HG03280 (cell line): Measurements from ENCODE around the gene CDC42BPA.
"Not testable (repeated sequence)": the region's sequence is repeated elsewhere in the genome, so short reads cannot be mapped to it uniquely, and the experiment has no call there.

Experiments
- ATAC-seq: cut with Tn5 transposase; IDR thresholded peaks from one replicate; pipeline ENCODE4 v1.9.1; 2021; ENCODE audit warnings: mild to moderate bottlenecking, moderate library complexity; ENCODE audit not compliant: unreplicated experiment

The CDC42BPA gene

DNA sequence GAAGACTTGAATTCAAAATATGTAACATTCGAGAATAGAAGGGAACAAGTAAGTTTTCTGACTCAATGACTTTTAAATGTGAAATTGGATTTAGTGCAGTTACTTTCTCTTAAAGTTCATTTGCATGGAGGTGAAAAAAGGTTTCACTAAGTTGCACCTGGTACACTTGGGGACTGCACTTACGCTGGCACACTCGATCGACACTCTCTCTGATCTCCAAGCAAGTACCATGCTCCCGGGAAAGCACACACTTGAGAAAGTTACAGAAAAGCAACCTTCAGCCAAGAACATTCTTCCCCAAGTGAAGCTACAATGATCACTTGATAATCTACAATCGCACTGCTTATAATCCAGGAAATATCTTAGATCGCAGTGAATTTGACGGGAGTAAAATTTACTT is 315.1 kb downstream of the CDC42BPA start:
- ATAC-seq, result no peak

GRCh38 chr1:227002531-227003049 is 315.7 kb downstream of the CDC42BPA start:
- ATAC-seq, result no peak

DNA sequence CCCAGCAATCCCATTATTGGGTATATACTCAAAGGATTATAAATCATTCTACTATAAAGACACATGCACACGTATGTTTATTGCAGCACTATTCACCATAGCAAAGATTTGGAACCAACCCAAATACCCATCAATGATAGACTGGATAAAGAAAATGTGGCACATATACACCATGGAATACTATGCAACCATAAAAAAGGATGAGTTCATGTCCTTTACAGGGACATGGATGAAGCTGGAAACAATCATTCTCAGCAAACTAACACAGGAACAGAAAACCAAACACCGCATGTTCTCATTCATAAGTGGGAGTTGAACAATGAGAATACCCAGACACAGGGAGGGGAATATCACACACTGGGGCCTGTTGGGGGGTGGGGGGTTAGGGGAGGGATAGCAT is 318.7 kb downstream of the CDC42BPA start:
- not testable (repeated sequence) for ATAC-seq

DNA sequence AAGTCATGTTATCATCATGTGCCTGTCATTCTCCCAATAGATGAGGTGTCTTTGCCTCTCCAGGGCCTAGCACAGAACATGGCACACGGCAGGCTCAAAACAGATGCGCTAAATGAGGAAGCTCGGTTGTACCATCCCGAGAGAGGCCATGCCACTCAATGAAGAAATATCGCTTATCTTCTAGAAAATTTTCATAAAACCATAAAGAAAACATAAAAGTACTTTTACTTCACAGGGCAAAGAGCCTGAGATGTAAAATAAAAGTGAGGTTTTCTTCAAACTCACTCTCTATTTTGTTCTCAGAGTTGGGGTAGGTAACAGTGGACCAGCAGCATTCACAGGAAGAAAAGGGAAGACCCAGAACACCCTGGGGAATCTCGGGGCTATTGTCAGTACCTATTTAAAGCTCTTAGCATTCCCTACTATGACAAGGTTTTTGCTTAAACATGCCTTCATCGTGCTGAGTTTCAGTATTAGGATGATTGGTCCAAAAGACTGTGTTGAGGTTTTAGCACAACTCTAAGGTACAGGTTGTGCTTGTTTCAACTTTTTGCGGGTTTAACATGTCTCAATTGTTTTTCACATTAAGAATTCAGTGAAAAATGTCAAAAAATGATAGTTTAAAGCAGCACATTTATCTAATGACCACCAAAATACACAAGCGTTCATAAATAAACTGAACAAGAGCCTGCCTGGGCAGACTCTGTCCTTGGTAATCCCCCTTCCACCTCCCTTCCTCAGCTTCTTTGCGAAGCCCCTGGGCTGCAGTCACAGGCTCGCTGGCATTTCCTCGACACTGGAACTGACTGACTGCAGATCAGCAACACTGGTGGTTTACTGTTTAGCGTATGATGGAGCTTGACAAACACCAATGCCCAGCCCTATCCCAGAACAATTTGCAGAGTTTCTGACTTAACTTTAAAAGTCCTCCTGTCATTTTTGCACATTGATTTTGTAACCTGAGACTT is 322.6 kb downstream of the CDC42BPA start:
- peak; percentile 93 for ATAC-seq

GRCh38 chr1:226994586-226995364 is 323.5 kb downstream of the CDC42BPA start:
- ATAC-seq, result peak; percentile 6

DNA sequence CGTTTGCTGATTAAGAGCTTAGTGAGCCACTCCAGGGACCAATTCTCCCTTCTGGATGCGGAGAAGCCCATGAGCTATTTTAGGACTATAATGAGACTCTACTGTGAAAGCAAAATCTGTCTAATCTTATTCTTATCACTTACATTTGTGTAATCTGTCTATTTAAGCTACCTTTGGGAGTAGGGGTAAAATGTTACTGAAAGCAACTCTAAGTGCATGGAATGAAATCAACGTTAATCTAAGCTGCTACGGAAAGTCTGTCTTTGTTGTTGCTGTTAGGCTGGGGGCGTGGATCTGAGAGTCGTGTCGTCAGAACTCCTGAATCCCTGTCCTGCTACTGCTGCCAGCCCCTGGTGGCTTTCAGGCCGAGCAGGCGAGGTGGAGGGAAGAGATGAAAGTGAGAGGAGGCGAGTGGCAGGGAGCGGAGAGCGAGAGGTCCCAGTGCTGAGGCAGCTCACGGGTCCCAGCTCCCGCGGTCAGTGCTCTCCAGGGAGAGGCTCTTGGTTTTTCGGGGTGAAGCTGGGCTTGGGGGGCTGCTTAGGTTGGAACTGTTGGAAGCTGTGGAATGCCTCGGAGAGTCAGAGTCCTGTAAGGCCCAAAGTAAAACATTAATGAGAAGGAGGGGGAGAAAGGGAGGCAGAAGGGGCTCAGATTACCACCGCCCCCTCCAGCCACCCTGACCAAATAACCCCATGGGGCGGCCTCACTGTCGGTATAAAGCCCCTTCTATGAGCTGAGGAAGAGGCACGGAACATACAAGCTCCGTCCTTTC is 324.3 kb downstream of the CDC42BPA start:
- ATAC-seq, result no peak

DNA sequence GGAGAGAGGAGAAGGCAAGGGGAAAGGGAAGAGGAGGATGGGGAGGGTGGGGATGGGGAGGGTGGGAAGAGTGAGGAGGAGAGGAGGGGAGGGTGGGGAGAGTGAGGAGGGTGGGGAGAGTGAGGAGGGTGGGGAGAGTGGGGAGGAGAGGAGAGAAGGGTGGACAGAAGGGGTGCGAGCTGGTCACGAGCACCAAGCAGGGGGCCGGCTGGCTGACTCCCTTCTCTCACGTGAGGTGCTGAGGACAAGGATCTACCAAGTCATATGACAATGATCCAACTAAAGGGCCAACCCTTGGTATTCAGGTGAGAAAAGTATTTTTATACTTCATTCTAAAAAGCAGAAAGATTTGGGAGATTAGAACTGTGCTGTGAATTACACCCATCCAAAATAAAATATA is 326.4 kb downstream of the CDC42BPA start:
- no peak for ATAC-seq

- ATAC-seq, result peak; percentile 54
These were observed 328.1 kb downstream of the CDC42BPA start for GRCh38 chr1:226990133-226990716.

- ATAC-seq, result no peak
These were observed 329.0 kb downstream of the CDC42BPA start for GRCh38 chr1:226989085-226989920.

GRCh38 chr1:226988334-226988666 is 330.0 kb downstream of the CDC42BPA start:
- no peak for ATAC-seq

DNA sequence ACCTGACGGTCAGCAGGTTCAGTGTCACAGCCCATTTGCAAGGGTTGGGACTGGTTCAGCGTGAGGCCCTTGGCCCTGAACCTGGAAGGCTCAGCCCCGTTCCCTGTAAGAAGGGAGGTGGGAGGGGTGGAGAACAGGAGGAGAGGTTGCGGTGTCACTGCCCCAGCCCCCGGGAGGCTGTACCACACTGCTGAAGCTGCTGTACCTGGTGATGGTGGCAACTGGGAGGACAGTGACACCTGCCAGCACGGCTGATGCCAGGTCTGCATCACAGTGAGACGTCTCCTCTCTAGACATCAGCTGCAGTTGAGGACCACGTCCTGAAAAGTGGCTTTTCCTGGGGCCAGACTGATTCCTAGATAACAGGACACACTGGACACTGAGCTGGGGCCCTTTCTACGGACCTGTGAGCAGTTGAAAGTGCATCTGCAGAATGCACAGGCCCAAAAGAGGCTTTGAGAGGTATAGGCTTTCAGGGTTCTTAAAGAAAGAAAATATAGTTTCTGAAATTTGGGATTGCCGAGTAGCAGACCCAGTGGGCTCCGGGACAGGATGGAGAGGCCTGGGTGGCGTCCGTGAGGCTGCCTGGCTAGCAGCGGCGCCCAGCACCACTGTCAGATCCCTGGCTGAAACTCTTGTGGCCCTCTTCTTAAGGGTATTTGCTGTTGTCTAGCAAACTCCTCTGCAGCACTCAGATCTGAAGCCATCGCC is 330.5 kb downstream of the CDC42BPA start:
- no peak for ATAC-seq

DNA sequence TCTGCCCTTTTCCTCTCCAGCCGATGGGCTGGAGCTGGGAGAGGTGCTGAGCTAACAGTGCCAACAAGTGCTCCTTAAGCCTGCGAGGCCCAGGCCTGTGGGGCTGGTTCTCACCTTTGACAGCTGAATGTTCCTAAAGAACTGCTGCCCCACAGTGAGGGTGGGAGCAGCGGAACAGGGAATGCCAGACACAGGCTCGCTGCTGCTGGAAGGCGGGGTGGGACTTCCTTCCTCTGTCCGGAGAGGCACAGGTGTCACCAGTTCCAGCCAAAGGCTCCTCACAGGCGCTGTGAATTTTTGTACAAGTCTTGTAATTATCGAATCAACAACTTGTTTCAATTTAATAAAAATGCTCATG is 331.1 kb downstream of the CDC42BPA start:
- ATAC-seq, result no peak

DNA sequence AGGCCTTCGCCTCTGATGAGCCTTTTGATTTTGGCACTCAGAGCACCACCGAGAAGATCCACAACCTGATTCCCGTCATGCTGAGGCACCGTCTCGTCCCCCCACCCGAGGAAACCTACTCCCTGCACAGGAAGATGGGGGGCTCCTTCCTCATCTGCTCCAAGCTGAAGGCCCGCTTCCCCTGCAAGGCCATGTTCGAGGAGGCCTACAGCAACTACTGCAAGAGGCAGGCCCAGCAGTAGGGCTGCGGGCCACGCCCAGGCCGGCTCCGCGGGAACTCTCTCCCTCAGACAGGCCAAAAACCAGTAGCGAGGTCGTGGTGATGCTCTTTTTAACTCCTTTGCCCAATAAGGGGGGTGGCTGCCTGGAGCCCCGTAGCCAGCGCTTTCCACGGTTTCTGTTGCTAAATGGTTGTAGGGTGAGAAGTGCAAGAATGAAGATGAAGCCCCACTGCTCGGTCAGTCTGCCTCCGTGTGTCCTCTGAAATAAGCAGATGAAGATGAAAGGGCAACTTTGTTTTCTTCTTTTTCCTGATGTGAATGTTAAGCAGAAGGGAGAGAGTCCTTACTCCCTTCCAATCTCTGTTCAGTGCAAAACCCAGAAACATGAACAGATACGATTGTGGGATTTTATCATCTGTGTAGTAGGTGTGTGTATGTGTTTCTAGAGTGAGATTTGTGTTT is 331.7 kb downstream of the CDC42BPA start:
- ATAC-seq, result no peak

- no peak for ATAC-seq
These were observed 332.3 kb downstream of the CDC42BPA start for GRCh38 chr1:226985839-226986463.

GRCh38 chr1:226985239-226985838 is 333.0 kb downstream of the CDC42BPA start:
- ATAC-seq, result no peak

- no peak for ATAC-seq
These were observed 333.6 kb downstream of the CDC42BPA start for GRCh38 chr1:226984521-226985238.

DNA sequence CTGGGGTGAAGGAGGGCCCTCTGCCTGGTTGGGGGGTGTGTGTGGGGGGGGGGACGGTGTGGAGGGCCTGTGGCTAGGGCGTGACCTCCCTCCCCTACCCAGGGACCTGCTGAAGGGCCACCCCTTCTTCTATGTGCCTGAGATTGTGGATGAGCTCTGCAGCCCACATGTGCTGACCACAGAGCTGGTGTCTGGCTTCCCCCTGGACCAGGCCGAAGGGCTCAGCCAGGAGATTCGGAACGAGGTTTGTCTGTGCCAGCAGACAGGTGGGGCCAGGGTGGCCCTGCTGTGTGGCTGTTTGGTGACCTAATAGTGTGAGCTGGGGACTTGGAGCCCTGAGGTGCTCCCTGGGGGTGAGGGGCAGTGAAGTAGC is 334.3 kb downstream of the CDC42BPA start:
- ATAC-seq, result no peak
